Islet precursor cell (in vitro differentiated cells): Measurements from ENCODE around the gene RABGAP1L.
"Not testable (repeated sequence)": the region's sequence is repeated elsewhere in the genome, so short reads cannot be mapped to it uniquely, and the experiment has no call there.

Experiments
- DNase-seq: peaks from one replicate; pipeline ENCODE4 v3.0.0-alpha.2; 2018

RABGAP1L gene

DNA sequence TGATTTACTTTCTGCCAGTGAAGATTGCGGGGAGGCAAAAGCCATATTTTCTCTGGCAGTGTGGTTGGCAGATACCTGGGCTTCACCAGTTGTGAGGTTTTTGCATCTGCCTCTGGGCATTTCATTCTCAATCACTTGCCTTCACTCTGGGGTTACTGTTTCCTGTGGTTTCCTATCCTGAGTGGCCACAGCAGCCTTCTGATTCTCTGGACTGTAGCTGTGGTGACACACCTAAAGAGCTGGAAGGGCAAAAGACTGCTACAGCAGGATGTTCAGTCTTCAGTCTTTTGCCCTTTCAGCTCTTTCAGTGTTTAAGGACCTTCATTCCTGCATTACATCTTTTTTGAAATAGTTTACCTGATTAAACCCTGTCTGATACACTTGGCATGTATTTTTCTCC is 237.9 kb downstream of the RABGAP1L start:
- peak; percentile 54 for DNase-seq

DNA sequence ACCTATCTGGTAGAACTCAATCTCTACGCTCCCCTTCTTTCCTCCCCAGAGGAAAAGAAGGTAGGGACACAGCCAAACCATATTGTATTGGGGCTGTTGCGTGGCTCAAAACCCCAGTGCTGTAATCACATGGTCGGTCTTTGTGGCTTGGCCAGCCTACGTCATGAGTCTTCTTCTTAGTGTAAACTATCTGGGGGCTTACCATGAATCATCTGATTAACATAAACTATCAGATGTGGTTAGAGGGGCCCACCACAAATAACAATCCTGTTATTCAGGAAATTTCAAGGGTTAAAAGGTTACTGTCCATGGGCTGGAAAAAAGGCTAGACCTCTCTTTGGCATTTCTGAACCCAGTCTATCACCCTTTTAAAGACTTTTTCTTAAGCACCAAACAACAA is 238.9 kb downstream of the RABGAP1L start:
- DNase-seq = no peak

DNA sequence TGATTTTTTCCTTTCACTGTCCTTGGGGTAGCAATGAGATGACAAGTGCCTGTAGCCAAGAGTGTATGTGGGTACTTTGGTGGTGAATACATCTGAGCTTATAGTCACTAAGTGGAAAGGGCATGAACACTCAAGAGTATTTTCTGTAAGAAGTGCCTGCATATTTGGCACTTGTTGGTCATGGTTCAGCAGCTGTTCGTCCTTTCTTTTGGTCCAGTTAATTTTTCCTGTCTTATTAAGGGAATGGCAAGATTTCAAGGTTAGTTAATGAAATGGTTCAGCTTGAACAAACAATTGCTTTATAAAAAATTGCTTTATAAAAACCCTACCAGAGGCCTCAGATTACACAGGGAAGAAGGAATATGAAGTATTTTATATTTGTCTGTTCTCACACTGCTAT is 239.9 kb downstream of the RABGAP1L start:
- no peak for DNase-seq

DNA sequence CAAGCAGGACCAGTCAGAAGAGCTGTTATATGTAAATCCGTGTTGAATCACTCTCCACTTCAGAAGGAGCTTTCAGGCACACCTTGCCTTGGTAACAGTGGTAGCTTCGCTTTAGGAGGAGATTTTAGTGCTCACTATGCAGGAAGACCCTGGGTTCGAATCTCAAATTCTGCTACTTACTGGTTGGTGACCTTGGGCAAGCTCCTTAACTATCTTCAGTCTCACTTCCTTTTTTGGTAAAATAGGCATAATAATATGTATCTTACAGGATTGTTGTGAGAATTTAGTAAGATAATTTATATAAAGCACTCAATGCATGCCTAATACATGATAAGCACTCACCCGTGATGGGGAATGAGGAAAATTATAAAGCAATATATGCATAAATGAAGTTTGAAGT is 241.8 kb downstream of the RABGAP1L start:
- no peak for DNase-seq

DNA sequence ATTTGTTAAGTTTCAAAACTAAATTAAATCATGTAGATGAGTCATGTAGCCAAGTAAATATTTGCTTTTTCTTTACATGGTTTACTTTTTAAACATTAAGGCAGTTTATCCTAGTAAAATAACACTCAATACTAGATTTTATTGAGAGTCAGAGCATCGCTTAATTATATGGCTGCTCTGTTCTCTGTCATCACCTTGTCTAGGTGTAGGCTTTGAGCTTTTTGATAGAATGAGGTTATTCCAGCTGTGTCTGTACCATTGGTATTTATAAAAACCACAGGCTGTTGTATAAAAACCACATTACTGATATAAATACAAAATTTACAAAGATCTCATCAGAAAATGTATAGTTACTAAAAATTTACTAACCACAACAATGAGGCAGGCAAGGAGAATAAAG is 245.9 kb downstream of the RABGAP1L start:
- DNase-seq = no peak

DNA sequence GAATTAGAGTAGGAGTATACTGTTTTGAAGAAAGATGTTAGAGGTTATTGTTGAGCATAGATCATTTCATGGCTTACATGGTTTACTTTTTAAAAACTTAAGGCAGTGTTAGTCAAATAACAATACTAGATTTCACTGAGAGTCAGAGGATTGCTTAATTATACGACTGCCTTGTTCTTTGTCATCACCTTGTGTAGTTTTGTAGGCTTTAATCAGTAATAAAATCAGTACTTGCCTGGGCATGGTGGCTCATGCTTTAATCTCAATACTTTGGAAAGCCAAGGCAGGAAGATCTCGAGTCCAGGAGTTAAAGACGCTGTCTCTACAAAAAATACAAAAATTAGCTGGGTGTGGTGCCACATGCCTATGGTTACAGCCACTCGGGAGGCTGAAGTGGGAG is 247.1 kb downstream of the RABGAP1L start:
- DNase-seq = no peak

DNA sequence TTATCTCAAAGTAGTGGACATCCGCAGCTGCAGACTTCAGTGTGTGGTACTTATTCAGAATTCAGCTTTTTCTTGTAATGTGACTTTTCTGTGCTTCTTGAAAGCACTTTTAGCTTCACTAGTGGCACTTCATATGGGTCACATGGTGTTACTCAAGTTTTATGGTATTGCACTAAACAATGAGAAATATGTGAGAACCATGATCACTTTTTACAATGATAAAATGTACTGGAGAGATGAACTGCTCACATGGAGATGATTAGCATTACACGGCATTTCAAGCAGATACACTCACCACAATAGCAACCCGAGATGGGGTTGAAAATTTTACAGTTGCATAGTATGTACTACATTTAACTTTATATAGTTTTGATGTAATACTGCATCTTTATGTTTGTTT is 248.3 kb downstream of the RABGAP1L start:
- no peak for DNase-seq

DNA sequence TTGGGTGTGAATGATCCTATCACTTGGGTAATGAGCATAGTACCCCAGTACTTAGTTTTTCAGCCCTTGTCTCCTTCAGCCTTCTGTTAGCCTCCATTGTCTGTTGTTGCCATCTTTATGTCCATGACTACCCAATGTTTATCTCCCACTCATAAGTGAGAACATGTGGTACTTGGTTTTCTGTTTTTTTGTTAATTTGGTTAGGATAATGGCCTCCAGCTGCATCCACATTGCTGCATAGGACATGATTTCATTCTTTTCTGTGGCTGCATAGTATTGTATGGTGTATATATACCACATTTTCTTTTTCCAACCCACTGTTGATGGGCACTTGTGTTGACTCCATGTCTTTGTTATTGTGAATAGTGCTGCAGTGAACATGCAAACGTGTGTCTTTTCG is 248.8 kb downstream of the RABGAP1L start:
- DNase-seq = no peak

DNA sequence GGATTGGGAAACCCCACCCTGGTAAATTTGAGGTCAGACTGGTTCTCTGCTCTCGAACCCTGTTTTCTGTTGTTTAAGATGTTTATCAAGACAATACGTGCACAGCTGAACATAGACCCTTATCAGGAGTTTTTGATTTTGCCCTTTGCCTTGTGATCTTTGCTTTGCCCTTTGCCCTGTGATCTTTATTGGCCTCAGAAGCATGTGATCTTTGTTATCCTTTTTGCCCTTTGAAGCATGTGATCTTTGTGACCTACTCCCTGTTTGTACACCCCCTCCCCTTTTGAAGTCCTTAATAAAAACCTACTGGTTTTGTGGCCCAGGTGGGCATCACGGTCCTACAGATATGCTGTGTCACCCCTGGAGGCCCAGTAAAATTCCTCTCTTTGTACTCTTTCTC is 250.5 kb downstream of the RABGAP1L start:
- not testable (repeated sequence) for DNase-seq

DNA sequence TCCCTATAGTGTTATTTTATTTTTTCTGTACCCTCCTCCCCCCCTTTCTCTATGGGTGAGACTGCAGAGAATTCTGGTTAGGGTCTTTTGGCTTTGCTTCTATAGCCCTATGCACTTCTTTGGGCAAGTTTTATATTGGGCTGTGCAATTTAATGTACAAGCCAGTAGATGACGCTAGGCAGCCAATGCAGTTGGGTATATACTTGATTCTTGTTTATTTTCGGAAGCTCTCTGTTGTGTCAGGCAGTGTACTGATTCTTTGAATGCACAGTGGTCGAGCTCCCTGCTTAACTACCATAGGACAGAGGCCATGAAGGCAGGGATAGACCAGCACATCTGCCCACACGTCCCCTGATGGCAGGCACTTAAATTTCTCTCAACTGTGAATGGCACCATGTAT is 254.3 kb downstream of the RABGAP1L start:
- DNase-seq = no peak

DNA sequence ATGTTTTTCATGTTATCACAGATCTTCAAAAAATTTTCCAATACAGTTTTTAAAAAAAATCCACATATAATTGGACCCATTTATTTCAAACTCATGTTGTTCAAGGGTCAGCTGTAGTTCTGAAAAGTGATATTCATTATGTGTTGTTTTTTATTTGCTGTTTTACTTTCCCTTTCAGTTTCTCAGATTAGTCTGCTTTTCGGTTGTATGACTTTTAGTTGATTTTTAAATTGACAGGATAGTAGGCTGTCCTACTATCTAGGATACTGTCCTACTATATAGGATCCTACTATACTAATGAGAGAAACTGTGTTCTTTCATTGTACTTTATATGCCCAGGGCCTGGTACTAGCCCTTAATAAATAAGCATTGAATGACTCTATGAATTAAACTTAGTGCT is 254.9 kb downstream of the RABGAP1L start:
- no peak for DNase-seq

DNA sequence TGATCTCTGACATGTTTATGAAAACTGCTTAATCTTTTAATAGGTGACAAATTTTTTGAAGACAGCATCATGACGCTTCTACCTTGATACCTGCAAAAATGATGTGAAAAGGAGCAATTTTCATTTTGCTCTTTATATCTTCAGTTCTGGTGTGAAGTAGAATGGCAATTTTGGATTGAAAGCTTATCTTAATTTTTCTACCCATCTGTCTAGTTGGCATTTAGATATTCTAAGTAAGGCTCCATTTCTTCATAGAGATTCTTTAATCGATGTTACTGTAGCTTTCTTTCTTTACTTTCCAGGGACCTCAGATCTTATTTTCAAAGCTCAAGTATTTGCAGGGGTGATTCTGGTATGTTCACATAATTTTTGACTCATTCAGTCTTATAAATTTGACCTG is 256.2 kb downstream of the RABGAP1L start:
- no peak for DNase-seq

DNA sequence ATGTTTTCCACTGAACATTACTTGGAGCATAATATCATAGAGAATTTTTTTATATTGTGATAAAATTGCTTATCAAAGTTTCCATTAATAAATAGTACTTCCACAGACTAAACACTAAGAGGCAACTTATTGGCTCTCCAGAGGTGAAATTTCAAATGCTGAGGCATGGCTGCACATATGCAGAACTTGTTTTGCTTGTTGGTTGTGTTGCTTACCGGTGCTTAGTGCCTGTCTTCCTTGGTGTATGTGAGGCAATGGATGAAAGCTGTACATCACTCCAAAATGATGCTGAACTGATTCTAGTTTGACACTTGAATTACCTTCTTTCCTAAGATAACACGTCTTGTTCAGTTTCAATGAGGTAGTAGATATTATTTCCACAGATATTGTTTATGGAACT is 258.6 kb downstream of the RABGAP1L start:
- no peak for DNase-seq

DNA sequence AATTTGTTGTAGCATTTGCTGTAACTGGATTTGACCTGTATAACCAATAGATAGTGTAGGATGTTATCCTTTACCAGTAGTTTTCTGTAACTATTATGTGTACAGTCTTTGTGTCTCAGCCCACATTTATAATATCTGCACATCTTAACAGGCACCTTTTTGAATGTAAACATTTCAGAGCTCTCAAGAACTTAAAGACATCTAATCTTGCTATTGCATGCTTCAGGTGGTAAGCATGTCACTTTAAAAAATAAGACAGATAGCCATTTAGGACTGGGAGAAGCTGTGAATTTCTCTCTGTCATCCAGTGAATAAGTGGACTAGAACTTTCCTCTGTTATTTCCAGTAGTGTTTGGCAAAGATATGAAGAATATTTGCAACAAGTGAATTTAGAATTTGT is 265.8 kb downstream of the RABGAP1L start:
- DNase-seq = no peak

DNA sequence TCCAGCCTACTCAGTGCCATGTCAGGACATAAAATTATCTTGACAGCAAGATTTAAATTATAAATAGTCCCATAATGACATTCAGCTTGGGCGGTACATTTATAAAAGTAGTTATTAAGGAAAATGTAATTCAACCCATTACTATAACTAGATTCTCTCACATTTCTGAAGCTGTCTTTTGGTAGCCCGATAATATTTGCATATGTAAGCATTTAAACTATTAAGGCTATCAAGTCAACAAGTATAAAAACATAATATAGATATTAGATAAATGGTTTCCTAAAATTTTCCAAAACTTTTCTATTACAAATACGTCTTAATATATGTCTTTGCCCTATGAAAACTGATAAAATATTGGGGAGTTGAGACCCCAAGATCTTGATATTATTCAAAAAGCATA is 266.8 kb downstream of the RABGAP1L start:
- no peak for DNase-seq

DNA sequence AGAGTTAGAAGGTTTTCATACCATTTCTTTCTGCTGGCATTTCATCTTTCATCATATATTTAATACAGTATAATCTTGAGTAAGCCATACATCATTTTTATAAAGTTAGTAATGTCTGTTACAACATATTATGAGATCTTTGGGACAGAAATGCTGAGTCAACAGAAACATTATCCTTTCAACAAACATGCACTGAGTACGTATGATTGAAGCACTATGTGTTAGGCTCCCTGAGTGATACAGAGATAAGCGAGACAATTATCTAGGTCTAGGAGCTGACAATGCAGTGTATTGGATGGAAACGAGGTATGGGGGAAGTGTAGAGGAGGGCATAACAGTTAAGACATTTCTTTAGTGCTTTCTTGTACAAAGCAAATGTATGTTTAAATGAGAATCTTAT is 268.7 kb downstream of the RABGAP1L start:
- no peak for DNase-seq

DNA sequence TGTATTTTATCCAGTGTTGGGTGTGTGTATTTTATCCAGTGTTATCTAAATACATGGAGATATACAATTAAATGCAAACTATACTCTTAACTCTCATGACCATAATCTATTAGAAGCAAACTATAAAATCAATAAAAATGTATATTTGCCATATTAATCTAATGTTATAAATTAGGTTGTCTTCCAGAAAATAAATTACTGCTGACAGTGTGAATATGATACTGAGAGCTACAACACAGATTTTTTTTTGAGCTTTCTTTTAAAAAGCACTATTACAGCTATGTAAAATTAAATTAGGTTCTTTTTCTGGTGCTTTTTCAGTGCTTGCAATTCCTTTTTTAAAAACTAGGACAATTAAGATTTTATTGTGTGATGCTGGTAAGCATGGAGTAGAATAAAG is 269.4 kb downstream of the RABGAP1L start:
- DNase-seq = no peak

DNA sequence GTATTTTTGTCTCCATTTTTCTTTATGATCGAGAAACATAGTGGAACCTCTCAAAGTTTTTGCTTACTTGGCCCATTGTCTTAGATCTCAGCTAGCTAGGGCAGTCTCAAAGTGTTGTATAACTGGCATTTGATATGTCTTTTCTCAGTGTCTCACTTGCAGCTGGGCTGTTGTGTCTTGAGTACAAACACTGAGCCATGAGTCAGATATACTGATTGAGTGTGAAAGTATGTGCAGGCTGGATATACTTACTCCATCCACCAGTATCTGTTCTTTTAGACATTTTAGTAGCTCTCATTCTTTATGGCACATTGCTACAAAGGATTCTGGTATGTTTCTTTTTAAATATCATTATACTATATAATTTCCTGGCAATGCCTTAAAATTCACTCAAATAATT is 274.1 kb downstream of the RABGAP1L start:
- DNase-seq = no peak

DNA sequence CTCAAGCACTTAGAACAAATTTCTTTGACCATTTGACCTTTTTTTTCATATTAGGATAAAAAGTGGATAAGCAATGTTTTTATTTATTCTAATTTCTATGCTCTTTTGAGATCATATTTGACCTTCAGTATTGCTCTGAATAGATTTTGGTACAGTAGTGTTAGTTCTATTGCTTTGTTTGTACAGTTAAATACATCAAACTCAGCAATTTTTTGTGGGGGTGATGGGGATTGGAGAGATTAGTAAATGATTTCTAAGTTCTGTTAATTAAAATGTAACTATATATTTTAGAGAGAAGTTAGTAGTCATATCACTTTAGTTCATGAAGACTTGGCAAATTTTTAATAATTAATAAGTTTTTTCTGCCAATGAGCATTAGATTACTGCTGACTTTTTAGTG is 286.0 kb downstream of the RABGAP1L start:
- DNase-seq = no peak

DNA sequence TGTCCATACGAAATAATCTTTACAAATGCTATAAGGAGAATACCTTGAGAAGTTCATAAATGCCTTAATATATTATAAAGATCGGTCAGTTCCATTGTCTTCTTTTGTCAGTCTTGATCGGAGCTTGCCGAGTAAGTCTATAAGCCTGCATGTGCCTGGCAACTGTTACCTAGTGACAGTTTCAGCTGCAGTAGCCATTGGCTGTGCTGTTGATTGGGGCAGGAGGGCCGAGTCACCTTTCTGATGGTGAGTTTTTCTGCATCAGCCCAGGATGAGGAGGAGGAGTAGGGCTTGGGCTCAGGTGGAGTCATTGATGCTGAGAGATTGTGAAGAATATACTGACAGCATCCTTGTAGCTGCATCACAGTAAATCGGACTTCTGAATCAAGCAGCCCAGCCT is 286.5 kb downstream of the RABGAP1L start:
- DNase-seq = peak; percentile 61

DNA sequence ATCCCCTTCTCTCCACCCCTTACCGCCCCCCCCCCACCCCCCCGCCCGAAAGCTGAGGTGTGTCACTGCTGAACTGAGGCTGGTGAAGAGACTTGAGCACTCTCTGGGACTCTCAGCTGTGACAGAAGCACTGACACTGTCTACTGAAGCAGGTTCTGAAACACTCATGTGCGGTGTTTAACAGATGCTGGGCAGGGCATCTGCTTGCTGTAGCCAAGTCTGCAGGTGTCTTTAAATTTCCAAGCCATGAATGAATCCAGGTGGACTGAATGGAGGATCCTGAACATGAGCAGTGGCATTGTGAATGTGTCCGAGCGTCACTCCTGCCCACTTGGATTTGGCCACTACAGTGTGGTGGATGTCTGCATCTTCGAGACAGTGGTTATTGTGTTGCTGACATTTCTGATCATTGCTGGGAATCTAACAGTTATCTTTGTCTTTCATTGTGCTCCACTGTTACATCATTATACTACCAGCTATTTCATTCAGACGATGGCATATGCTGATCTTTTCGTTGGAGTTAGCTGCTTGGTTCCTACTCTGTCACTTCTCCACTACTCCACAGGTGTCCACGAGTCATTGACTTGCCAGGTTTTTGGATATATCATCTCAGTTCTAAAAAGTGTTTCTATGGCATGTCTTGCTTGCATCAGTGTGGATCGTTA is 288.7 kb downstream of the RABGAP1L start, which contains the start of gene GPR52:
TSS of gene GPR52 (plus strand) at position 99 of the 665 bp plus-strand sequence. CDS start at position 247, 148 bp downstream.
- DNase-seq = no peak

DNA sequence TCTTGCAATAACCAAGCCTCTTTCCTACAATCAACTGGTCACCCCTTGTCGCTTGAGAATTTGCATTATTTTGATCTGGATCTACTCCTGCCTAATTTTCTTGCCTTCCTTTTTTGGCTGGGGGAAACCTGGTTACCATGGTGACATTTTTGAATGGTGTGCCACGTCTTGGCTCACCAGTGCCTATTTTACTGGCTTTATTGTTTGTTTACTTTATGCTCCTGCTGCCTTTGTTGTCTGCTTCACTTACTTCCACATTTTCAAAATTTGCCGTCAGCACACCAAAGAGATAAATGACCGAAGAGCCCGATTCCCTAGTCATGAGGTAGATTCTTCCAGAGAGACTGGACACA is 289.2 kb downstream of the RABGAP1L start:
- DNase-seq = no peak

DNA sequence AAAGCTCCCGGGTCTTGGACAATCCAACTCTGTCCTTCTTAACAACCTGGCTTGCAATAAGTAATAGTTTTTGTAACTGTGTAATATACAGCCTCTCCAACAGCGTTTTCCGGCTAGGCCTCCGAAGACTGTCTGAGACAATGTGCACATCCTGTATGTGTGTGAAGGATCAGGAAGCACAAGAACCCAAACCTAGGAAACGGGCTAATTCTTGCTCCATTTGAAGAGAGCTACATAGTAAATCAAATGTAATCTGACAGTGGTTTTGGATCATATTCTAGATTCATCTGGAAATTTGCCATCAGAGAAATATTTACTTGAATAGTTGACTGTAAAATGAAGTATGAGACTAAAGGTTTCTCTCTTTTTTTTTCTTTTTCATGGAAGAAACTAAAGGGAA is 289.7 kb downstream of the RABGAP1L start:
- DNase-seq = no peak

DNA sequence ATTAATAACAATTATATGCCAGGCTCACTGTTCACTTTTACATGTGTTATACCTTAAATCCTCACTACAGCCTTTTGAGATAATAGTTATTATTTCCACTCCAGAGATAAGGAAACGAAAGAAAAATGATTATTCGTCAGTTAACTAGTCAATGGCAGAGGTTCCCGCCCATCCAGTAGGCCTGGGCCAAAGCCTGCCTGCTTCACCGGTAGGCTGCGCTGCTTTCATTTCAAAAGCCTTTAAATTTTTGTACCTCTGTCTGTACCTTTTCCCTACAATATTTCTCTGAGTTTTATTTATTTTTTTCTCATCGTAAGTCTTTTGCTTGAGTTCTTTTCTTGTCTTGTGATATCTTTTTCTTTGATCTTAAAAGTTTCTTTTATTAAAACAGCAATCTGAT is 292.1 kb downstream of the RABGAP1L start:
- no peak for DNase-seq

DNA sequence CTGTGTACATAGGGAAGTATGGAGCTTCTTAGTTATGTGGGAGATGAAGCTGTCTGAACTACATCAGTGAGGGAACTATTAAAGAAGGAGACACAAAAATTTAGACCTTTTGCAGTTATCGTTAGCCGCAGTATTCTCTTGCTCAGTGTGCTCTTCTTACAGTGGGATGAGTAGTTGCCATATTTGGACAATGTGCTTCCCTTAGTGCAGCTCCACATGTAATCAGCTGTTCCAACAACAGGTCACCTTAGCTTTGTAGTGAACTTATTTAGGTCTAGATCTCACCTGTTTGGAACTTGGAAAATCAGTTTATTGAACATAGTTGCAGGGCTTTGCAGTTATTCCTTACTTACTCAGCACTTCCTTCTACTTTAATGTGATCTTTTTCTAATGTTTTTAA is 306.5 kb downstream of the RABGAP1L start:
- DNase-seq = no peak

DNA sequence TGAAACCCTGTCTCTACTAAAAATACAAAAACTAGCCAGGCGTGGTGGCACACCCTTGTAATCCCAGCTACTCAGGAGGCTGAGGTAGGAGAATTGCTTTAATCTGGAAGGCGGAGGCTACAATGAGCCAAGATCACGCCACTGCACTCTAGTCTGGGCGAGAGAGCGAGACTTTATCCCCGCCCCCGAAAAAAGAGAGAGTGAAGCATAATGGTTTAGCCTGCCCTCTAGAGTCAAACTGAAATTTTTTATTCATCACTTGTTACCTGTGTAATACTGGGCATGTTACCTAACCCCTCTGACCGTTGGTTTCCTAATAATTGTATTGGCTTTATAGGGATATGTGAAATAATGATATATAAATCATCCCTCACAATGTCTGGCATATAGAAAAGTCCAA is 307.3 kb downstream of the RABGAP1L start:
- DNase-seq = no peak
